Activated naive CD8-positive, alpha-beta T cell treated with anti-CD3 and anti-CD28 coated beads, Interleukin-2, amount 10 ng/mL, durations not matched to agents 7 days and 5 days (primary cell): ENCODE results near the gene PON1. TPM values are rescaled to one million over a fixed set of nuclear protein-coding genes. Genes with fewer than 3 reads are reported as not detected.

ENCODE experiments used
- ATAC-seq: fragments of 150-1000 bp; cut with Tn5 transposase; one replicate; pipeline ENCODE4 v1.10.0; 2021; ENCODE audit warnings: low read depth, moderate library complexity
- POLR2A ChIA-PET: fragments of 350-600 bp; sonication (Branson Sonifier 250); formaldehyde crosslinking; loops from one replicate; lab custom pipeline; 2021; ENCODE audit warnings: antibody characterized with exemption; lab: Charles Lee
- DNase-seq: peaks from one replicate; pipeline ENCODE4 v3.0.0; 2021
- H3K27ac Mint-ChIP-seq: one replicate; pipeline ENCODE4 v1.8.0; 2022; ENCODE audit warnings: mild to moderate bottlenecking, mixed read lengths
- H3K27me3 Mint-ChIP-seq: one replicate; pipeline ENCODE4 v1.8.0; 2022; ENCODE audit warnings: mild to moderate bottlenecking, moderate library complexity, mixed read lengths
- H3K36me3 Mint-ChIP-seq: one replicate; pipeline ENCODE4 v1.8.0; 2021; ENCODE audit warnings: mild to moderate bottlenecking, mixed read lengths
- H3K4me1 Mint-ChIP-seq: one replicate; pipeline ENCODE4 v1.8.0; 2021; ENCODE audit warnings: mixed read lengths
- H3K4me3 Mint-ChIP-seq: one replicate; pipeline ENCODE4 v1.8.0; 2022; ENCODE audit warnings: mild to moderate bottlenecking, moderate library complexity, mixed read lengths
- H3K9me3 Mint-ChIP-seq: one replicate; pipeline ENCODE4 v1.8.0; 2021; ENCODE audit warnings: mixed read lengths
- total RNA-seq, 2 experiments: library from RNA; stranded (reverse); gene quantifications; one replicate each; pipeline ENCODE4 v1.2.3, GENCODE V29; 2021

Gene PON1
- total RNA-seq, 2 experiments from 2014 or later = not detected

DNA sequence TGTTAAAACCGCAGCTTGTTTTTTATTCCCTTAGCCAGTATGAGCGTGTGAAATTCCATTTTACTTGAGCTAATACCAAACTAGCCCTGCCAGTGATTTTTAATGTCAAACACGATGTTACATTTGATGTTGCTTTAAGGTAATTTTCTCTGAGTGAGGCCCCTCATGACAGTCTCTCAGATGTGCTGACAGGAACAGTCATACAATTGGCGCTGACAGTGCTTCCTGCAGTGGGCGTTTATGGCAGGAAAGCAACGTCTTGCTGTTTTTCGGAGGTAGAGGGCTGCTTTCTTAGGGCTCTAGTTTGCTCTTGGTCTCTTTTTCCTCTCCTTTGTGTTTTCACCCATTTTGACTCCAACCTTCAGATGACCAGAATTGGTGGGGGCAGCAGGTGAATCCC, 19.3 kb downstream of the PON1 start:
- DNase-seq (no peak), ATAC-seq (no peak)
- Mint-ChIP-seq H3K27me3 (peaks cover 6% of the 10 kb centered on the region), H3K4me3 (no peak overlapping the region), H3K4me1 (no peaks in the 10 kb centered on the region), H3K36me3 (no peaks in the 10 kb centered on the region), H3K27ac (no peak overlapping the region), H3K9me3 (no peaks in the 10 kb centered on the region)
- POLR2A ChIA-PET = no interaction called here

DNA sequence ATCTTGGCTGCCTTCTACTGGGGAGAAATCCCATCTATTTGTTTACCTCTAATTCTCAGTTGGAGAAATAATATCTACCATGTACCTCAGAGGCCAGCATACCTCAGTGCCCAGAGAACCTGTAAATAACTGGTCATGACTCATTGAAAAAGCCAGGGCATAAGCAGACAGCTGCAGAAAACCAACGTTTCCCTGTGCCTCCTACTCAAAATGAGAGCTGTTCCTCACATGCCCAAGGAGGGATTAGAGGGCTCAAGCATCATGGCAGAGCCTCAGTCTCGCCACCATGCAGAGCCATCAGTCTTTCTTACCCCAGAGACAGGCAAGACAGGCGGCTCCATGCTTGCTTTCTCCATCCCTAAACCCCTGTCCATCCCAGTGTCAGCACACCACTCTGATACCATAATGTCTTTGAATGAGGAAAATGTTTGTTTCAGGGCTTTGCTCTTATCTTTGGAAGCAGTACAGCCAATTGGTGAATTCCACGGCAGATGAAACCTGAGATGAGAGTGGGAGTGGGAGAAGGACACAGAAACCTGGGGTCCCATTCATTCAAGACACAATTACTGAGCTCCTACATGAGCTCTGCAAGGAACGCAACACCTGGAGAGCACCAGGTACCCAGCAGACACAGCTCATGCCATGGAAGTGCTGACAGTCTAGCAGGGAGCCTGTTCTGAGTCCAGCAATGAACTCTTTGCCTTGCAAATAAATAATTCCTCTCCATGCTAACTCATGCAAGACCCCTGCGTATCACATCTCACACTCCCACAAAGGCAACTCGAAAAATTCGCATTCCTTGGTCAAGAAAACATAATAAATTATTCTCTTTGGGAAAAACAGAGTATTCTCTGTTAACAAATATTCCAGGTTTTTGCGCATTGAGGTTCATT, 21.1 kb downstream of the PON1 start:
- H3K27ac Mint-ChIP-seq = no peak overlapping the region
- POLR2A ChIA-PET = no interaction called here
- no peaks in the 10 kb centered on the region for H3K4me1 Mint-ChIP-seq
- H3K4me3 Mint-ChIP-seq = no peak overlapping the region
- DNase-seq = no peak
- no peaks in the 10 kb centered on the region for H3K9me3 Mint-ChIP-seq
- no peak for ATAC-seq
- no peaks in the 10 kb centered on the region for H3K36me3 Mint-ChIP-seq
- H3K27me3 Mint-ChIP-seq = peaks cover 2% of the 10 kb centered on the region

DNA sequence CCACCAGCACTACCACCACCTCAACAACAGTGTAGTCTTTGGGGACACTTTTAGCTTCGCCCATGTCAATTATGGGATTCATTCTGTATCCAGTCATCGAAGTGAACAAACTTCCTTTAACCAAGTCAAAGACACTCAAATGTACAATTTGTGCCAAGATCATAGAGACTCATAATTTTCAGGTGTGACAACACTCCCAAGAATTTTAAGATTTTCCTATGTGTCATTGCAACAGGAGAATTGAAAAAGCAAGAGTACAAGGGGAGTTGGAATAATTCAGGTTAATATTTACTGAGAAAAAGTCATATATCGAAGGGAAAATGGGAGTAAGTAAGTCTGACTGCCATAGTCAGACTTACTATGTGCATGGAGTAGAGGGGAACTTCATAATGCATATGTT, 26.2 kb downstream of the PON1 start:
- no peak overlapping the region for H3K4me3 Mint-ChIP-seq
- no peak for ATAC-seq
- no peak overlapping the region for H3K27ac Mint-ChIP-seq
- DNase-seq = no peak
- H3K36me3 Mint-ChIP-seq = no peaks in the 10 kb centered on the region
- POLR2A ChIA-PET = no interaction called here
- H3K4me1 Mint-ChIP-seq = no peaks in the 10 kb centered on the region
- H3K9me3 Mint-ChIP-seq = no peaks in the 10 kb centered on the region
- H3K27me3 Mint-ChIP-seq = peaks cover 2% of the 10 kb centered on the region

DNA sequence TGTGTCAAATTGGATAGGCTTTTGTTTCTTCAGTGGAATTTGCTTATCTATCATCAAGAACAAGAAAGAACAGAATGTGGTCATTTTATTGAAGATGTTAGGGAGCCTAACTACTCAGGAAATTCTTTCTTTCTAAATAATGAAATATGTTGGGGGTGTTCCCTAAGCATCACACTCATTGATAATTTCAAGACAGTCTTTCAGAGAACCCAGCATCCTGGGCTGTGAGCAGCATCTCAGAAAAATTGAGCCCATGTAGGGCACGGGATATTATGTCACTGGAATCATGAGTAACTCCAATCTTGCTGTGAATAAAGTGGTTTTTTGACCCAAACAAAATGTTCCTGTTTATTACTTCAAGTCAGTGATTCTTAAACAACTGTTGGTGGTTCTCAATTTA, 27.3 kb downstream of the PON1 start:
- Mint-ChIP-seq H3K27me3 (peaks cover 4% of the 10 kb centered on the region), H3K36me3 (no peaks in the 10 kb centered on the region), H3K9me3 (no peaks in the 10 kb centered on the region), H3K4me3 (no peak overlapping the region), H3K4me1 (no peaks in the 10 kb centered on the region), H3K27ac (no peak overlapping the region)
- ATAC-seq = no peak
- POLR2A ChIA-PET = no interaction called here
- no peak for DNase-seq

DNA sequence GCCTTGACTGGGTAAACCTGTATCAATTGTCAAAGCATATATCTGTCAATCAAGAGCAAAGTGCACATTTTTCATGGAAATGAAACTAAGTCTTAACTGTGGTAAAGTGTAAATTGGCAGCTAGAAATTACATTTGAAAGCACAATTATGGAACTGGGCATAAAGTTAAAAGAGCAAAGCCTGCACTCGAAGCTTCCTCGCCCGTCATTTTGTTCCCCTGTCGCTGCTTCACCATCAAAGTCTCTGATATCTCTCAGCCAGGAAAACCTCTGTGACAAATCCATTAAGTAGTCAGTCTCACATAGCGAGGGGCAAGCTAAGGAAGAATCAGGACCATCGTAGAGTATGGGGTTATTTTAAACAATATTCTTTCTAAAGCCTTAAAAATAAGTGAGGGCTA, 27.9 kb downstream of the PON1 start:
- Mint-ChIP-seq H3K9me3 (no peaks in the 10 kb centered on the region), H3K36me3 (no peaks in the 10 kb centered on the region), H3K4me3 (no peak overlapping the region), H3K4me1 (no peaks in the 10 kb centered on the region), H3K27me3 (peaks cover 4% of the 10 kb centered on the region), H3K27ac (no peak overlapping the region)
- ATAC-seq (no peak), DNase-seq (no peak)
- POLR2A ChIA-PET = no interaction called here

DNA sequence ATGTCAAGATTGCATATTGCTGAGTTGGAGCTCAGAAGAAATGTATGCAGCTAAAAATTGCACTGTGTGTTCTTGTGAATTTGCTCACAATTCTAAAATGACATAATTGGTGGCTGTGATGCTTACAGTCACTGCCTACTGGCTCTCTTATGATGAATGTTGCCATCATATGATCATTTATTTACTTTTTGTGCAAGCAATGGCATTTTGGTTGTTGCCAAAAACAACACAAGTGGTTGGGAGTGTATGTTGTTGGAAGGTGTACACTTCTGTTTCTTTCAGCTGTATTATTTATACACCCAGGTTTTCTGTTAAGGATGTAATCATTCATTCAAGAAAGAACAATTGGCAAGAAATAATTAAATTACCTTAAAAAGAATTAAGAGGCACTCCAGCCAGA, 28.9 kb downstream of the PON1 start:
- Mint-ChIP-seq H3K4me3 (no peak overlapping the region), H3K4me1 (no peaks in the 10 kb centered on the region), H3K27ac (no peak overlapping the region), H3K36me3 (no peaks in the 10 kb centered on the region), H3K9me3 (no peaks in the 10 kb centered on the region), H3K27me3 (peaks cover 4% of the 10 kb centered on the region)
- ATAC-seq (no peak), DNase-seq (no peak)
- POLR2A ChIA-PET = no interaction called here

DNA sequence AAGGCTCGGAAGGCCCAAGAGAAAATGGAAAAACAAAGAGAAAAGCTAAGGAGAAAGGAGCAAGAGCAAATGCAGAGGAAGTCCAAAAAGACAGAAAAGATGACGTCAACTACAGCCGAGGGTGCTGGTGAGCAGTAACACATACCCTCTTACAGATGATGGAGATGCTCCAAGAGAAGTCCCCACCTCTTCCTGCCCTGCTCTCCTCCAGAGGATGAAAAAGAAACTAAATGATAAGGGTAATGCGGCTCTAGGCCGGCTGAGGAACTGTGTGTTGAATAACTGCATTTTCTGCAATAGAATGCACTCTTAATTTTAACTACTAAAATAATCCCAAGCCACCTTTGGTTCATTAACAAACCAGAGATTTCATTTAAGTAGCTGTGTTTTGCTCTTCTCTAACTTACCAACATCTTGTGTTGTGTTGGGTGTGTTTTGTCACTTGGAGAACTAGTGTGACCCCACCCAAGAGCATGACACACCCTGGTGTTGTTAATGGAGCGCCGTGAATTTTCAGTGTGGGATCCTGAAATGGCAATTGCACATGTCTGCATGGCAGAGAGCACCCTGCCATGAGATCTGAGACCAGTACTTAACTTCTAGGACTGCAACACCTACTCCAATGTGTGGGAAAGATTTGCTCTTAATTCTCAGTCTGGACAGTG, 34.0 kb downstream of the PON1 start:
- H3K27ac Mint-ChIP-seq = no peak overlapping the region
- H3K36me3 Mint-ChIP-seq = no peaks in the 10 kb centered on the region
- H3K4me1 Mint-ChIP-seq = no peaks in the 10 kb centered on the region
- peaks cover 2% of the 10 kb centered on the region for H3K27me3 Mint-ChIP-seq
- POLR2A ChIA-PET = no interaction called here
- DNase-seq = no peak
- no peak overlapping the region for H3K4me3 Mint-ChIP-seq
- ATAC-seq = no peak
- H3K9me3 Mint-ChIP-seq = no peaks in the 10 kb centered on the region

DNA sequence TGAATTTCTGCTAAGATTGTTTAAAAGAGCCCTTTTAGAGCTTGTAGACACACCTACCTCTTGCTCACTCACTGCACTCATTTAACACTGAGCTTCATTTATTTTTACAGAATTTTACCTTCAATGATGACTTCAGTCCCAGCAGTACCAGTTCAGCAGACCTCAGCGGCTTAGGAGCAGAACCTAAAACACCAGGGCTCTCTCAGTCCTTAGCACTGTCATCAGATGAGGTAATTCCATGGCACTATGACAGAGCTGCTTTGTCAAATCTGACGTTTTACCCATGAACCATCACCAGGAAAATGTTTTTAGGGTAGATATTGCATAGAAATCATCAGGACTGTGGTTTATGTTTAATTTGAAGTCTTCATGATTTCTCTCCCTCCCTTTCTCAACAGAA, 38.2 kb downstream of the PON1 start:
- Mint-ChIP-seq H3K36me3 (no peaks in the 10 kb centered on the region), H3K4me1 (no peaks in the 10 kb centered on the region), H3K27me3 (peaks cover 3% of the 10 kb centered on the region), H3K27ac (no peak overlapping the region), H3K9me3 (no peaks in the 10 kb centered on the region), H3K4me3 (no peak overlapping the region)
- POLR2A ChIA-PET = no interaction called here
- no peak for ATAC-seq
- no peak for DNase-seq

DNA sequence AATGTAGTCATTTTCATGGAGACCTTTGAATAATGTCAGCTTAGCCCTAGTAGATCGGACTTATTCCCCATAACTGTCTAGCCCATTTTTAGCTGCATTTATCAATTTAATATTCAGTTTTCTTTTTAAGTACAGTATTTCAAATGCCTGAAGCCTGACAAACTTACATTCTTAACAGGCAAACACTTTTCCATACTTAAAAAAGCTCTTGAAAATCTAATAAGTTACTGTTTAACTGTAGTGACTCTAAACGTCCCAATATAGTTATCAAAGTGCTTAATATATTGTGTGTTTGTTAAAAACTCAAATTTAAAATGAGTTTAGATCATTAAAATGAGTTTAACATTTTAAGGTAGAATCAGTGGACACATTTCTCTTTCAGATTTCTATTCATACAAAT, 44.9 kb downstream of the PON1 start:
- no peak for ATAC-seq

DNA sequence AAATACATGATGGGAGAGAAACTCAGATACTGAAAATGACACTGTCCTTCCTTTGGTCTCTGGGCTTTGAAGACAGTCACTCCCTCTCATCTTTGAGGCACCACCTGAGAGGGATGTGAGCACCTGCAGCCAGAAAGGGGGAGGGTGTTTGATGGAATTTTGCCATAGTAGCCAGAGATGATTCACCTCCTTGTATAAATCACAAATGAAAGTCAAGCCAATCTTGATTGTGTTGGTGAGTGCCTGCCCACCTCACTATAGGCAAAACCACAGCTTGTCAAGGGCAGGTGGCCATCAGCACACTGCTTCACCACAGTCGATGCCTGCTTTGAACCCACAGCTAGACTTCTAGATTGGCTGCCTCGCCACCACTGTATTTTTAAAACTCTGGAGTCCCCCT, 48.2 kb downstream of the PON1 start:
- ATAC-seq (no peak), DNase-seq (no peak)
- peaks cover 2% of the 10 kb centered on the region for H3K27me3 Mint-ChIP-seq
- H3K4me3 Mint-ChIP-seq = no peak overlapping the region
- POLR2A ChIA-PET = no interaction called here
- no peaks in the 10 kb centered on the region for H3K36me3 Mint-ChIP-seq
- H3K27ac Mint-ChIP-seq = no peak overlapping the region
- no peaks in the 10 kb centered on the region for H3K9me3 Mint-ChIP-seq
- H3K4me1 Mint-ChIP-seq = no peaks in the 10 kb centered on the region

More for the DNA sequence above, 44.9 kb downstream of the PON1 start:
- Mint-ChIP-seq H3K9me3 (no peaks in the 10 kb centered on the region), H3K4me1 (no peaks in the 10 kb centered on the region), H3K4me3 (no peak overlapping the region), H3K36me3 (no peaks in the 10 kb centered on the region), H3K27ac (no peak overlapping the region), H3K27me3 (peaks cover 5% of the 10 kb centered on the region)
- POLR2A ChIA-PET = no interaction called here
- DNase-seq = no peak

DNA sequence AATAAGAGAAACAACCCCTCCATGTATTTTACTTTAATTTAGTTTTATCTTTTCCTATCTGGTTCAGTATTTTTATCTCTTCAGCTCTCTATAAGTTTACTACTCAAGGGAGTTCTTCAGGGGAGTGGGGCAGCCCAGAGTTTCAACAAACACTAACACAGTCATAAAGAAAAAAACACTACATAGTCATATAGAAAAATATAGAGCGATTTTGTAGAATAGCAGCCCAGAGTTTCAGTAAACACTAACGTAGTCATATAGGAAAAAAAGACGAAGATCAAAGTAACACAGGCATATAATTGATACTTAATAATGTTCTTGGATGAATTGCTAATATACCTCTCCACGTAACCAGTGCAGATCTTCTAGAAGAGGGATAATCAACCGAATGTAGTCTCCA, 54.7 kb downstream of the PON1 start:
- H3K27ac Mint-ChIP-seq = no peak overlapping the region
- H3K4me3 Mint-ChIP-seq = no peak overlapping the region
- ATAC-seq (no peak), DNase-seq (no peak)
- H3K27me3 Mint-ChIP-seq = peaks cover 1% of the 10 kb centered on the region
- no peaks in the 10 kb centered on the region for H3K4me1 Mint-ChIP-seq
- POLR2A ChIA-PET = no interaction called here
- no peaks in the 10 kb centered on the region for H3K9me3 Mint-ChIP-seq
- no peaks in the 10 kb centered on the region for H3K36me3 Mint-ChIP-seq

DNA sequence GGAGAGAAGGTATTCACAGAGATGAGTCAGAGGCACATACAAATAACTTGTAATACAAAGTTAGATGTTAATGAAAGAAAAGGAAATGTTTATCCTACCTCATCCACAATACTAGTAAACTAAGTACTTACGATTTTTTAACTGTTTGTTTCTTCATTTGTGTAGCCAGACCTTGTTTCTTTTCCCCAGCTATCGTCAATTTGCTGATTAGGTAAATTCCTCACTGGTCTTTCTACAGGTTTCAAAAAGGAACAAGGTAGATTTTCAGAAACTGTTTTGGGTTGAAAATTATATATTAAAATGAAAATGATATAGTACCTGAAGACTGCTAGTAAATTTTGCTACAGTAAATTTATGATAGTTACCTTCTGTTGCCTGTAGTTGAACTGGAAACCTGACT, 56.6 kb downstream of the PON1 start:
- Mint-ChIP-seq H3K4me1 (no peaks in the 10 kb centered on the region), H3K9me3 (no peaks in the 10 kb centered on the region), H3K27me3 (peaks cover 5% of the 10 kb centered on the region), H3K36me3 (no peaks in the 10 kb centered on the region), H3K4me3 (no peak overlapping the region), H3K27ac (no peak overlapping the region)
- POLR2A ChIA-PET = no interaction called here
- ATAC-seq (no peak), DNase-seq (no peak)

DNA sequence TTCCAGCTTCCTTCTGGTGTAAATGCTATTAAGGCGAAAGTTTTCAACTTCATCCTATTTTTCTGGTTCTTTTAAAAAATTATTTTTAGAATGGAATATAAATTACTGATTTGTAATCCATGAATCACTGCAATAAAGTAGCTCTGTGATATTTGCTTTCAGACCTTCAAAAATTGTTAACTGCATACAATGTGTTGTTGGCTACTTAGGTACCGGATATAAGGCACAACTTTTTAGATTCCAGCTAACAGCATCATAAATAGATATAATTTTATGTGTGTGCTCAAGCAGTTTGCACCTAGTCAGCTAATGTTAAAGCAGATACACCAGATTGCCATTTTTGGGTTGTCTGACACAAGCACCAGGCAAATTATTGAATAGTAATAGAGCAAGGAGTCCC, 58.7 kb downstream of the PON1 start:
- Mint-ChIP-seq H3K27me3 (peaks cover 6% of the 10 kb centered on the region), H3K9me3 (no peaks in the 10 kb centered on the region), H3K36me3 (no peaks in the 10 kb centered on the region), H3K4me1 (no peaks in the 10 kb centered on the region), H3K4me3 (no peak overlapping the region), H3K27ac (no peak overlapping the region)
- POLR2A ChIA-PET = no interaction called here
- ATAC-seq (no peak), DNase-seq (no peak)

DNA sequence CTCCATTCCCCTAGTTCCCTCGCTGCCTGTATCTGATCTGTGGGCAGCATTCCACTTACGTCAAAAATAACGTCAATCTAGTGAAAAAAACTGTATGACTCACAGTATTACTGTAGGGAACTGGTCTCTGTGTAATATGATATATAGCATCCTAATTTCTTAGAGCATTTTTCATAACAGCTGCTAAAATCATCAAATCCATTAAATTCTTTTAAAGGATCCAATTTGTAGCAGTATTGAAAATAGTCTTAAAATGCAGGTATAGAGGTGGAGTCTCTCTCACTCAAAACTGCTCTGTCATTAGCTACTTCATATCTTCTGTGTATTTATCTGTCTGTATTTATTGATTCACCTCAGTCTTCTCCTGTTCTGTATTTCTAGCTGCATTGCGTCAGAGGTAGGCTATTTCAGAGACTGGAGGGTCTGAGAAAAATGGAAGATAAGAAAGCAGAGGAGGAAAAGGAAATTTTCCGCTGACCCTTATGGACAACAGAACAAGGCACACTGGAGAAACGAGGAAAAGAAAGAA, 59.9 kb downstream of the PON1 start:
- Mint-ChIP-seq H3K36me3 (no peaks in the 10 kb centered on the region), H3K27me3 (peaks cover 6% of the 10 kb centered on the region), H3K27ac (no peak overlapping the region), H3K4me1 (no peaks in the 10 kb centered on the region), H3K4me3 (no peak overlapping the region), H3K9me3 (no peaks in the 10 kb centered on the region)
- no peak for DNase-seq
- POLR2A ChIA-PET = no interaction called here
- ATAC-seq = no peak
